SH-SY5Y (cell line): ENCODE data around the gene IRAK2.

Source experiments
- GATA2 ChIP-seq: IDR thresholded peaks from 2 replicates; pipeline ENCODE4 v1.6.1; 2011; ENCODE audit warnings: mild to moderate bottlenecking, low read depth, low read length
- GATA3 ChIP-seq: IDR thresholded peaks from 2 replicates; pipeline ENCODE4 v1.6.1; 2011; ENCODE audit warnings: low read depth, mild to moderate bottlenecking, low read length, moderate library complexity

DNA sequence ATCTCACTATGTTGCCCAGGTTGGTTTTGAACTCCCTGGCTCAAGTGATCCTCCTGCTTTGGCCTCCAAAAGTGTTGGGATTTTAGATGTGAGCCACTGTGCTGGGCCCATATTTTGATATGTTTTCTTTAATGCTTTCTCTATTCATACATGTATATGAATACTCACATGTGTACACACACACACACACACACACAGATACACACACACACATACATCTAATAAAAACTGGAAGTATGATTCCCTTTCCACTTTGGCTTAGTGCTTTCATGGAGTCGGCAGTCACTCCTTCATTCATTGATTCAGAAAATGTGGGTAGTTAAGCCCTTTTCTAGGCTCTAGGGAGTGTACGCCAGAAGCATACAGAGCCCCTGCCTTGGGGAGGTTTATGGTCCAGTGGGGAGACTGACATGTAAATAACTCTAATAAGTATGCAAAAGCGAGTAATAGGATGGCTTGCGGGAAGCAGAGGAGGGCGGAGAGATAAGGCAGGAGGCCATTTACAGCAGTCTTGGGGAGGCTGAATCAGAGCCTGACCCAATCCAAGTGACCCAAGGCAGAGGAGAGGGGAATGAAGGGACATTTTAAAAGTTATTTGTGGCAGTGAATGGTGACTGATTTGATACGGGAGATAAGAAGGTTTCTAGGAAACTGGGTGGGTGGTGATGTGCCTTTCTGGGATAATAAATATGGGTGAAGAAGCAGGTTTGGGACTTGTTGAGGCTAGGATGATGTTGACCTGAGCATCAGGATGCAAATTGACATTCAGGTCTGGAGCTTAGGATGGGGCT is 51.1 kb downstream of the IRAK2 start:
- TF ChIP-seq GATA2 = no peak
- TF ChIP-seq GATA3 = no peak
